Motor neuron (in vitro differentiated cells): ENCODE data around the gene MKRN2. TPM values are rescaled to one million over a fixed set of nuclear protein-coding genes. Genes with fewer than 3 reads are reported as not detected.
"Not testable (repeated sequence)": the region's sequence is repeated elsewhere in the genome, so short reads cannot be mapped to it uniquely, and the experiment has no call there.

Experiments
- ATAC-seq, 8 experiments: fragments of 200-7000 bp; cut with Tn5 transposase; replicated peaks in 6 of 8; 2 replicates each; pipeline ENCODE4 v1.8.0; 2021; ENCODE audit warnings: mild to moderate bottlenecking in 8 of 8, moderate library complexity in 8 of 8
- H3K27ac ChIP-seq, 2 donors: fragments of 250-450 bp; sonication (Bioruptor Pico); 2 replicates each; pipeline ENCODE4 v1.9.0; 2021; ENCODE audit warnings: antibody characterized with exemption in 2 of 2, mild to moderate bottlenecking in 2 of 2, moderate library complexity in 1 of 2
- H3K4me1 ChIP-seq, 2 donors: fragments of 250-450 bp; sonication (Bioruptor Pico); replicated peaks in 1 of 2; 2 replicates each; pipeline ENCODE4 v1.6.1; 2021; ENCODE audit warnings: antibody characterized with exemption in 2 of 2, mild to moderate bottlenecking in 2 of 2, moderate library complexity in 1 of 2
- H3K4me3 ChIP-seq, 5 donors: fragments of 250-450 bp; sonication (Bioruptor Pico); 2 replicates each; pipeline ENCODE4 v1.9.0; 2021; ENCODE audit warnings: antibody characterized with exemption in 5 of 5, mild to moderate bottlenecking in 5 of 5, moderate library complexity in 4 of 5
- WGBS, 10 experiments: fragments of 450-650 bp; shearing (Covaris generic); methylation state at CpG; one replicate each; pipeline ENCODE4 v1.0.0; 2022; 5-methylcytosine and 5-hydroxymethylcytosine counted together
- in situ Hi-C, 9 experiments: fragments of 400-800 bp; cut with MboI; loops; one replicate each; pipeline ENCODE4 v1.15.0; 2021; ENCODE audit warnings: low sequenced_read_pairs in 9 of 9, low pct_unique_long_range_greater_than_20kb in 2 of 9; ENCODE audit not compliant: unreplicated experiment in 9 of 9
- total RNA-seq, 8 experiments: library from RNA; unstranded; fragments of 300-600 nt; gene quantifications; 2 replicates each; pipeline versions ENCODE4 v1.2.3 to v1.2.4, GENCODE V29; 2022

MKRN2 gene
- total RNA-seq, 8 experiments from 2014 or later = 22.6 to 44.6 (median 35.4) TPM

DNA sequence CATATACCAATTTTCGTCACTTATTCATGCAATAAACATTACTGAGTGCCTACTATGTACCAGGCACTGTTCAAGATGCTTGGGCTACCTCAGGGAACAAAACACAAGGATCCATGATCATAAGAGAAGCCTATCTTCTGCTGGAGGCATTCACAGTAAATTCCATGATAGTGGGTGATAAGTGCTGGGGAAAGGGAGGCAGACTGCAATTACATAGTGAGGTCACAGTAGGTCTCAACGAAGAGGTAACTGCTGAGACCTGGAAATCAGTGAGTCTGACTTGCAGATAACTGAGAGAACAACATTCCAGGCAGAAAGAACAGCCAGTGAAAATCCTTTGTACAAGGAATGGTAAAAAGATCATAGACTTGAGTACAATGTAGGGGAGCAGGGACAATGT is 73.4 kb downstream of the MKRN2 start:
- in situ Hi-C loops = no loop called here
- peaks cover 0 to 3% of the 10 kb centered on the region in 2 donors for H3K4me1 ChIP-seq
- no peak overlapping the region for H3K27ac ChIP-seq
- no peak for ATAC-seq
- H3K4me3 ChIP-seq = no peak overlapping the region
- WGBS, 10 experiments = 43 to 100% (median 85%) methylated on average over 1 to 2 of the region's 2 CpGs; no CpG with 5 or more reads in 2 of the 10 experiments

DNA sequence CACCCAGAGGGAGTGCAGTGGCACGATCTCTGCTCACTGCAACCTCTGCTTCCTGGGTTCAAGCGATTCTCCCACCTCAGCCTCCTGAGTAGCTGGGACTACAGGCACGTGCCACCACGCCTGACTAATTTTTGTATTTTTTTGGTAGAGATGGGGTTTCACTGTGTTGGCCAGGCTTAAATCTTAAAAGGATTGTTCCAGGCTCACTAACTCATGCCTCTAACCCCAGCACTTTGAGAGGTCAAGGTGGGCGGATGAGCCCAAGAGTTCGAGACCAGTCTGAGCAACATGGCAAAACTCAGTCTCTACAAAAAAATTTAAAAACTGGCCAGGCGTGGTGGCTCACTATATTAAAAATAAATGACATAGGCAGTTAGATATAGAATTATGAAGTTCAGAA is 74.0 kb downstream of the MKRN2 start:
- ATAC-seq, H3K27ac ChIP-seq, in situ Hi-C loops, H3K4me3 ChIP-seq, H3K4me1 ChIP-seq: not testable (repeated sequence)
- WGBS, 10 experiments = 87 to 100% (median 100%) methylated on average over 1 to 7 of the region's 7 CpGs; no CpG with 5 or more reads in 1 of the 10 experiments

DNA sequence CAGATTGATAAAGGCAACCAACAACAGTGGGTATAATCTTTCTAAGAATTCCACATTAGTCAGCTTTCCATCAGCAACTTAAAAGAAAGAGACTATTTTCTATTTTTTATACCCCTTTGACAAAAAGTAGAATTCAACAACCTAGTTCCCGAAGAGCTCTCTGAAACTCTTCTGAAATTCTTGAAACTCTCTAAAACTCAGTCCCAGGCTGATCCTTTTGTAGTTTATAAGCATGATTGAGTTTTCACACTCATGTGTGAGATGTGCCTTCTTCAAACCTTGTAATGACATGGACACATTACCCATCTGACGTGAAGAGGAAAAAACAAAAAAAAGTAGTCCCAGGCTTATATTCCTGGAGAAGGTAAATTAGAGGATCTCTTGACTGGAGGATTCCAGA is 75.6 kb downstream of the MKRN2 start:
- no peak for ATAC-seq
- peaks cover 0 to 3% of the 10 kb centered on the region in 2 donors for H3K4me1 ChIP-seq
- in situ Hi-C loops = no loop called here
- WGBS, 10 experiments = 53 to 100% (median 91%) methylated on average over 1 to 2 of the region's 2 CpGs; no CpG with 5 or more reads in 3 of the 10 experiments
- H3K27ac ChIP-seq = no peak overlapping the region
- no peak overlapping the region for H3K4me3 ChIP-seq

GRCh38 chr3:12633108-12633507 is 76.2 kb downstream of the MKRN2 start:
- 79 to 97% (median 95%) methylated on average over 2 to 4 of the region's 4 CpGs; no CpG with 5 or more reads in 2 of the 10 experiments for WGBS, 10 experiments
- in situ Hi-C loops = no loop called here
- Histone ChIP-seq H3K27ac (no peak overlapping the region), H3K4me3 (no peak overlapping the region), H3K4me1 (peaks cover 0 to 3% of the 10 kb centered on the region in 2 donors)
- ATAC-seq = no peak

Other genes with a start within 250 kb of the MKRN2 start
- gene TSEN2, start 72.6 kb upstream of the MKRN2 start, total RNA-seq = 10 to 100 TPM; 17.4 to 41.4 (median 20.8) TPM
- gene MKRN2OS, start 11.6 kb upstream of the MKRN2 start, total RNA-seq = 1 to 10 TPM in 4 of 8 experiments, under 1 TPM in 4; 0.33 to 3.8 (median 1.1) TPM
- 100 to 1,000 TPM in 3 of 8 experiments, 10 to 100 TPM in 5; 62.0 to 121 (median 75.6) TPM for gene RAF1, start 107.0 kb downstream of the MKRN2 start, total RNA-seq
- gene TMEM40, start 202.2 kb downstream of the MKRN2 start, total RNA-seq = 1 to 10 TPM in 3 of 8 experiments, under 1 TPM in 1, not detected in 4; 0.28 to 2.2 (median 1.5) TPM
- 10 to 100 TPM in 2 of 8 experiments, 1 to 10 TPM in 5, under 1 TPM in 1; 0.97 to 12.4 (median 8.3) TPM for gene CAND2, start 239.6 kb downstream of the MKRN2 start, total RNA-seq